GM21723 (cell line): ENCODE measurements around the gene KRTAP5-6.
A peak's percentile ranks its signal among the peaks of the same experiment; 100 is the strongest.
"Not testable (repeated sequence)": the region's sequence is repeated elsewhere in the genome, so short reads cannot be mapped to it uniquely, and the experiment has no call there.

Experiments used
- ATAC-seq: cut with Tn5 transposase; IDR thresholded peaks from one replicate; pipeline ENCODE4 v1.9.1; 2021; ENCODE audit warnings: mild to moderate bottlenecking, moderate library complexity; ENCODE audit not compliant: unreplicated experiment

KRTAP5-6 gene

GRCh38 chr11:1683216-1683615, 13.8 kb upstream of the KRTAP5-6 start:
- ATAC-seq, result not testable (repeated sequence)

DNA sequence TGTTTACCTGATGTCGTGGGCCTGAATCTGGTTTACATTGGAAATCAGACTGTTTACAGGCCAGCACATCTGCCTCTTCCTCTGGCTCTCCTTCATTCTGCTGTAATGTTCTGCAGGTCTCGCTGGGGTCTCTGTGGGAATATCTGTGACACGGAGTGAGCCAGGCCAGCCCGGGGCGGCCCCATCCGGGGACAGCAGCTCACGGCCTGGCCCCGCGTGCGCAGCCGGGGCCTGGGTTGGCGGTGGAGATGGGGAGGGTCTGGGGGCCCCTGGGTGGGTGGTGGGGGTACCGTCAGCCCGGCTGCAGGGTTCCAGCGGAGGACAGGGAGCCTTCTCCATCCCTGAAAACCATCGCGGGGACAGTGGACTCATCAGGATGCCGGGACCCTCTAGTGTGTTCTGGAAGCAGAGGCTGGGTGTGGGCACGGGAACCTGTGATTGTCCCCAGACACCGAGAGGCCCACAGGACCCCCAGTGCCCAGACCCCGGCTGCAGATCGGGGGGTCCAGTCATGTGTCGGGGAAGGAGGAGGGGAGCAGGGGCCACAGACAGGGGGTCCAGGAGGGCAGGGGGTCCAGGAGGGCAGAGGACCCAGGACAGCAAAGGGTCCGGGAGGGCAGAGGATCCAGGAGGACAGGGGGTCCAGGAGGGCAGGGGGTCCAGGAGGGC, 13.0 kb upstream of the KRTAP5-6 start:
- ATAC-seq, result not testable (repeated sequence)

DNA sequence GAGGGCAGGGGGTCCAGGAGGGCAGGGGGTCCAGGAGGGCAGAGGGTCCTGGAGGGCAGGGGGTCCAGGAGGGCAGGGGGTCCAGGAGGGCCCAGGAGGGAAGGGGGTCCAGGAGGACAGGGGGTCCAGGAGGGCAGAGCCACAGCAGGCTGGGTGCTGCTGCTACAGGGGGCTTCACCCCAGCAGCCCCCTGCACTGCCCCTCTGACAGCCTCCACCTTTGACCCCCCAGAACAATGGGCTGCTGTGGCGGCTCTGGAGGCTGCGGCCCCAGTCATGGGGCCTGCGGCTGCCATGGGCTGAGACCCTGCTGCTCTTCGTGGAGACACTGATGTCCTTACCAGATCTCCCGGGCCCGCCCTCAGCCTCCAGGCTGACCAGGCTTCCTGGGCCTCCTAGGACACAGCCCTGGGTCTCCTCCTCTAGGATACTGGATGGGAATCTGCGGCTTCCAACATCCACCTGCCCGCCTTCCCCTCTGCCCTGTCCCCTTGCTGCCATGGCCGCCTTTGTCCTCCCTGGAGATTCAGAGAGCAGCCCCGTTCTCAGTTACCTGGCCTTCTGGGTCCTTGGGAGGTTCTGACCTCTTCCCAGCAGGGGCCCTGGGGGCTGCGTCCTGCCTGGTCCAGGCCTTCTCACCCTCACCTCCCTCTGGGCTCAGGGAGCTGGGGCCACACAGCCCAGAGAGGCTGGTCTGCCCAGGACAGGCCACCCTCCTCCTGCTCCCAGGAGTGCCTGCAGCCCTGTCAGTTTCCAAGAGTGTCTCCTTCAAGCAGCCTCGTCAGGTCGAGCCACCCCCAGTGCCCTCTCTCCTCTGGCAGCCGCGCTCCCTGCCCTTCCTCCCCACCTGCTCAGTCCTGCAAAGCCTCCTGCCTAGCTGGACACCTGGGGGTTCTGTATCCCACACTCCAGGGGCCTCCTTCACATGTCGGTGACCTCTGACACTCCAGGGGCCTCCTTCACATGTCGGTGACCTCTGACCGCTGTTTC, 11.8 kb upstream of the KRTAP5-6 start:
- not testable (repeated sequence) for ATAC-seq

- not testable (repeated sequence) for ATAC-seq
These were observed 10.8 kb upstream of the KRTAP5-6 start for GRCh38 chr11:1686220-1686619.

DNA sequence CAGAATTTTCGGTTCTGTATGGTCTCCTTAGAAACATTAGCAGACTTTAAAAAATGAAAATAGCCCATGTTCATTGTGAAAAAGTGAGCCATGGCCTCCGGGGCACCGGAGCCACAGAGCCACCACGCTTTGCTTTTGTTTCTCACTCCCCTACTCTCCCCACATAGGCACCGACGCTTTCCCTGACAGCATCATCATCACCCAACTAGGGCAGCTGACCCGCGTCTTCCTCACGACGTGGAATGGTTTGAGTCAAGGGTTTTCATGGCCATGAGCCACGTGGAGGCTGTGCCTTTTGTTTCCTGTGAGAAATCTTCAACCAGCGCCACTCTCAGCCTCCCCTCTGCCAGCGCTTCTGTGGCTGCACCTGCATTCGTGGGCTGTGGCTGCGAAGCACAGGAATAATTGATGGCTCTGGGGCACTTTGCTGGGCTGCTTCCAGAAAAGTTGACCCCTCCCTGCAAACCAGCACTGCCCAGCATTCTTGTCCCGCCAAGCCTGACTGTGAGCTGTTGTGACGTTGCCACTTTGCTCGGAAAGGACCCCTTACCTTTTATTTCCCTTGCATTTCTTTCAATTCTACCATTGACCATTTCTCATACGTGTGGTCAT, 8.6 kb upstream of the KRTAP5-6 start:
- ATAC-seq, result not testable (repeated sequence)

GRCh38 chr11:1689250-1690166, 7.5 kb upstream of the KRTAP5-6 start:
- not testable (repeated sequence) for ATAC-seq

- no peak for ATAC-seq
These were observed 6.6 kb upstream of the KRTAP5-6 start for GRCh38 chr11:1690167-1691025.

GRCh38 chr11:1691026-1691877, 5.7 kb upstream of the KRTAP5-6 start:
- ATAC-seq, result no peak

DNA sequence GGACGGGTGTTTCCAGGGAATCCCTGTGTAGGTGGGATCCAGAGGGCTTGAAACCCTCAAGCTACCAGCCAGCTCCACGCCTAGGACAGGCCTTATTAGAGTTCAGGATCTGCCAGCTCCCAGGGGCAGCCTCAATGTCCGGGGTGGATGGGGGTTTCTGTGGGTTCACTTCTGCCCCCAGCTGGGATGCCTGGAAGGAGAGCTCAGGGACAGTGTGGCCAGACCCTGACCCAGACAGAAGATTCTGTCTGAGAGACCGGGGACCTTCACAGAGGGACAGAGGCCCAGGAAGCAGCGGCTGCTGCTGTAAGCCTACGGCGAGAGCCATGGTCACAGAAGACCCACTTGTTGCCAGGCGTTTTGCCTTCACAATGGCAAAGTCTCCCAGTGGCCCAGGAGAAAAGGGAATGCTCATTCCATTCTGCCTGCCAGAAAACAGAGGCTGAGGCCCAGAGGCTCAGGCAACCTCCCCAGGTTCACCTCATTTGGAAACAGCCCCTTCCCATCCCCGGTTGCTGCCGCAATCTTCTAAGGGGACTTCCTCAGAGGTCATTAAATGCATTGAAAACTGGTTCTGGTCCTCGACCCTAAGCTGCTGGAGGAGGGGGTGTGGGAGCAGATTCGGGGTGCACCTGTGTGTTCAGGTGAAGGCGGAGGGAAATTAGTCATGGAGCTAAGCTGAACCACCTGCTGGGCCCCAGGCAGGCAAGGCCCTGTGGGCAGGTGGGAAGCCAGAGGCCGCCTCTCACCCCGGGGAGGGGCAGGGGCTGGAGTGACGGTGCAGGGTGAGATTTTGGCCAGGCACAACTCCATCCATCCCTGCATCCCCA, 4.9 kb upstream of the KRTAP5-6 start:
- no peak for ATAC-seq

- ATAC-seq, result no peak
These were observed 4.2 kb upstream of the KRTAP5-6 start for GRCh38 chr11:1692708-1693326.

DNA sequence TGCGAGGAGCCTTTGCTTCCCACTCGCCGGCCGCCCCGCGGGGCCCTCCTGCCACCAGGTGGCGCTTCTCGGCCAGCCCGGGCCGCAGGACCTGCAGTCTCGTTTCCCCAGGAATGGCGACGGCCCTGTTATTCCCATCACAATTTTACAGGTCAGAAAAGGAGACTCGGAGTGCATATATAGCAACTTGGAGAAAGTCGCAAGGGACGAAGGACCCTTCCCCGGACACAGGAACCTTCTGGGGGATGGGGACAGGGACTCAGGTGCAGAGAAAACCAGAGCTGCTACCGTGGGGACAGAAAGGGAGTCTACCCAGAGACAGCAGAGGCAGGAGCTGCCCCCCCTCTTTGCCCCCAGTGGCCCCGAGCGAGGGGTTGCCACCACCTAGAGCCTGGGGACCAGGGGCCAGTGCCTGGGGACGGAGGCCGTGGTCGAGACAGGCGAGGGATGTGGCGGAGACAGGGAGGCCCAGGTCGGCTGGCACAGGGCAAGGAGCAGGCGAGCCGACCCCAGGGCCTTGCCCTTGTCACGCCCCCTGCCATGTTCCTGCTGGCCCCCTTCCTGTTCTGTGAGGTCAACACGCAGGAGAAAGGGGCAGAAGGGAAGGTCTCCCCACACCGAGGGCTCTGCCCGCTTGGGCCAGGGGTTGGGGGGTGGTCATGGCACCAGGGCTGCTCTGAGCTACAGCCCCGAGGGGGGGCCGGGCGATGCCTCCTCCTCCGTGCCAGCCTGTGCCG, 3.5 kb upstream of the KRTAP5-6 start:
- ATAC-seq, result no peak

GRCh38 chr11:1694064-1694845, 2.7 kb upstream of the KRTAP5-6 start:
- peak; percentile 79 for ATAC-seq

- ATAC-seq, result no peak
These were observed 2.0 kb upstream of the KRTAP5-6 start for GRCh38 chr11:1694846-1695547.

DNA sequence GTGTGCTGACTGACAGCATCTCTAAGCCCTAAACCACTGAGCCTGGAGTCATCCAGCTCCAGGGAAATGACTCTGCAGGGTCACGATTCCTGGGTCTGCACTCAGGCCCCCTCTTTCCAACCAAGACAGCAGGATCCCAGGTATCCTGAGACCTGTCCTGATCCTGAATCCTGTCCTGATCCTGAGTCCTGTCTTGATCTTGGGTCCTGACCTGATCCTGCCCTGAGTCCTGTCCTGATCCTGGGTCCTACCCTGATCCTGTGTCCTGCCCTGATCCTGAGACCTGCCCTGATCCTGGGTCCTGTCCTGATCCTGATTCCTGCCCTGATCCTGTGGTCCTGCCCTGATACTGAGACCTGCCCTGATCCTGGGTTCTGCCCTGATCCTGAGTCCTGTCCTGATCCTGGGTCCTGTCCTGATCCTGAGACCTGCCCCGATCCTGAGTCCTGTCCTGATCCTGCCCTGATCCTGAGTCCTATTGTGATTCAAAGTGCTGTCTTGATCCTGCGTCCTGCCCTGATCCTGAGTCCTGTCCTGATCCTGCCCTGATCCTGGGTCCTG, 1.4 kb upstream of the KRTAP5-6 start:
- ATAC-seq, result no peak

GRCh38 chr11:1699771-1700170, 2.8 kb downstream of the KRTAP5-6 start:
- ATAC-seq, result no peak
